ENCODE results near the gene CD248. TPM values are rescaled to one million over a fixed set of nuclear protein-coding genes. Genes with fewer than 3 reads are reported as not detected.

CD248 gene
- total and polyA plus RNA-seq, 2 experiments from 2014 or later, result 2.4 to 3.8 TPM

GRCh38 chr11:66288671-66289547, 27.9 kb downstream of the CD248 start, which contains the start of gene YIF1A:
Gene YIF1A, minus strand, starts transcription at chr11:66289143. Its CDS starts 158 bp downstream, at chr11:66288985.
- peak; percentile 92 for ATAC-seq
- Histone ChIP-seq H4K20me1 (replicated peaks; ENCODE audit: insufficient read depth) (no peaks in the 10 kb centered on the region; the same call in 1 of the 2 replicates), H3K4me1 (ENCODE audit: insufficient read depth) (peaks cover 21% of the 10 kb centered on the region), H3K4me2 (peak within 1 kb of the TSS; percentile 95), H3K79me2 (replicated peaks; ENCODE audit: insufficient read depth) (peaks cover 9% of the 10 kb centered on the region), H3K27ac (ENCODE audit: low read depth) (peak within 1 kb of the TSS; percentile 83), H3K27me3 (ENCODE audit: insufficient read depth) (peaks cover 30% of the 10 kb centered on the region), H3F3A (replicated peaks; ENCODE audit: low read depth) (peaks cover 18% of the 10 kb centered on the region; the same call in 1 of the 2 replicates), H2AFZ (peak within 1 kb of the TSS; percentile 74), H3K9me2 (ENCODE audit: insufficient read depth) (no peaks in the 10 kb centered on the region), H3K4me3 (peak within 1 kb of the TSS; percentile 94), H3K36me3 (ENCODE audit: insufficient read depth) (no peaks in the 10 kb centered on the region; the same call in 1 of the 2 replicates)
- Mint-ChIP-seq H3K4me1 (peaks cover 21% of the 10 kb centered on the region), H3K27me3 (ENCODE audit: insufficient read depth, low read depth, poor library complexity) (peaks cover 35% of the 10 kb centered on the region), H3K36me3 (ENCODE audit: low read depth) (no peaks in the 10 kb centered on the region; the same call in 2 of the 3 replicates), H3K4me3 (peak within 1 kb of the TSS; percentile 94), H3K27ac (peak within 1 kb of the TSS; percentile 95), H3K9me3 (peaks cover 2% of the 10 kb centered on the region; the same call in 1 of the 3 replicates)
- no peak for TF ChIP-seq EZH2phosphoT487 (IDR thresholded peaks at IDR 0.05; ENCODE audit: unreplicated experiment)
- peak; percentile 86 for TF ChIP-seq POLR2AphosphoS5 (IDR thresholded peaks at IDR 0.05; ENCODE audit: low read depth)
- TF ChIP-seq CREB1 (CRISPR knock-in tag; IDR thresholded peaks at IDR 0.05; ENCODE audit: low read depth), result peak; percentile 87
- DNase-seq (ENCODE audit: low spot score), result peak; percentile 99

GRCh38 chr11:66287889-66288670, 28.8 kb downstream of the CD248 start:
- Histone ChIP-seq H3F3A (replicated peaks; ENCODE audit: low read depth) (peaks cover 20% of the 10 kb centered on the region; the same call in 1 of the 2 replicates), H3K79me2 (replicated peaks; ENCODE audit: insufficient read depth) (peaks cover 9% of the 10 kb centered on the region), H3K9me2 (ENCODE audit: insufficient read depth) (no peaks in the 10 kb centered on the region), H3K36me3 (ENCODE audit: insufficient read depth) (no peaks in the 10 kb centered on the region; the same call in 1 of the 2 replicates), H3K4me2 (peak overlapping the region; percentile 95), H3K27me3 (ENCODE audit: insufficient read depth) (peaks cover 27% of the 10 kb centered on the region), H3K4me3 (peak overlapping the region; percentile 94), H4K20me1 (replicated peaks; ENCODE audit: insufficient read depth) (no peaks in the 10 kb centered on the region; the same call in 1 of the 2 replicates), H3K27ac (ENCODE audit: low read depth) (peak overlapping the region; percentile 59; the same call in 1 of the 2 replicates), H3K4me1 (ENCODE audit: insufficient read depth) (peaks cover 22% of the 10 kb centered on the region), H2AFZ (peak overlapping the region; percentile 70; the same call in 1 of the 2 replicates)
- Mint-ChIP-seq H3K27ac (peak overlapping the region; percentile 74; the same call in 1 of the 2 replicates), H3K36me3 (ENCODE audit: low read depth) (no peaks in the 10 kb centered on the region), H3K27me3 (ENCODE audit: insufficient read depth, low read depth, poor library complexity) (peaks cover 35% of the 10 kb centered on the region), H3K9me3 (peaks cover 2% of the 10 kb centered on the region; the same call in 1 of the 3 replicates), H3K4me1 (peaks cover 23% of the 10 kb centered on the region), H3K4me3 (peak overlapping the region; percentile 94)
- no peak for ATAC-seq
- DNase-seq (ENCODE audit: low spot score), result no peak
- no peak for TF ChIP-seq ZNF331 (CRISPR knock-in tag; IDR thresholded peaks at IDR 0.05; ENCODE audit: low read depth)
- TF ChIP-seq CREB1 (CRISPR knock-in tag; IDR thresholded peaks at IDR 0.05; ENCODE audit: low read depth), result no peak
- TF ChIP-seq EZH2phosphoT487 (IDR thresholded peaks at IDR 0.05; ENCODE audit: unreplicated experiment), result no peak
- TF ChIP-seq EZH2 (IDR thresholded peaks at IDR 0.05; ENCODE audit: low read depth, unreplicated experiment), result no peak
- no peak for TF ChIP-seq CTCF (conservative IDR thresholded peaks at IDR 0.05; ENCODE audit: low read depth in 2 of 2)
- no peak for TF ChIP-seq REST (IDR thresholded peaks at IDR 0.05; ENCODE audit: unreplicated experiment)
- no peak for TF ChIP-seq ZNF114 (CRISPR knock-in tag; IDR thresholded peaks at IDR 0.05)
- no peak for TF ChIP-seq JUNB (IDR thresholded peaks at IDR 0.05; ENCODE audit: unreplicated experiment)
- TF ChIP-seq POLR2AphosphoS5 (IDR thresholded peaks at IDR 0.05; ENCODE audit: low read depth), result no peak
- no peak for TF ChIP-seq ETS1 (IDR thresholded peaks at IDR 0.05)
- TF ChIP-seq STAT1 (IDR thresholded peaks at IDR 0.05; ENCODE audit: unreplicated experiment), result no peak
- TF ChIP-seq NANOG (IDR thresholded peaks at IDR 0.05; ENCODE audit: borderline replicate concordance), result no peak
